ENCODE measurements around the gene SPRYD4.

GRCh38 chr12:56450241-56450640, 18.1 kb upstream of the SPRYD4 start:
- no peak for TF ChIP-seq CTCF (conservative IDR thresholded peaks at IDR 0.05)
- TF ChIP-seq ZFX (IDR thresholded peaks at IDR 0.05) = no peak
